Measurements from ENCODE around the gene AMER3. TPM values are rescaled to one million over a fixed set of nuclear protein-coding genes. Genes with fewer than 3 reads are reported as not detected.

Gene AMER3
- total RNA-seq, 1 donor from 2014 or later, result under 0.01 TPM

Other genes with a start within 250 kb of the AMER3 start
- gene POTEI, start 246.2 kb upstream of the AMER3 start, total RNA-seq, result 0.10 TPM
- gene CFC1B, start 234.3 kb upstream of the AMER3 start, total RNA-seq, result not detected
- gene CFC1, start 156.0 kb upstream of the AMER3 start, total RNA-seq, result not detected
- 0.10 TPM for gene POTEJ, start 144.1 kb upstream of the AMER3 start, total RNA-seq
- gene GPR148, start 26.5 kb upstream of the AMER3 start, total RNA-seq, result not detected
- gene ARHGEF4, start 81.4 kb downstream of the AMER3 start, total RNA-seq, result 19.9 TPM